ENCODE data around the gene C1orf167. TPM values are rescaled to one million over a fixed set of nuclear protein-coding genes. Genes with fewer than 3 reads are reported as not detected.

The C1orf167 gene
- total RNA-seq, 1 donor from 2014 or later: not detected

DNA sequence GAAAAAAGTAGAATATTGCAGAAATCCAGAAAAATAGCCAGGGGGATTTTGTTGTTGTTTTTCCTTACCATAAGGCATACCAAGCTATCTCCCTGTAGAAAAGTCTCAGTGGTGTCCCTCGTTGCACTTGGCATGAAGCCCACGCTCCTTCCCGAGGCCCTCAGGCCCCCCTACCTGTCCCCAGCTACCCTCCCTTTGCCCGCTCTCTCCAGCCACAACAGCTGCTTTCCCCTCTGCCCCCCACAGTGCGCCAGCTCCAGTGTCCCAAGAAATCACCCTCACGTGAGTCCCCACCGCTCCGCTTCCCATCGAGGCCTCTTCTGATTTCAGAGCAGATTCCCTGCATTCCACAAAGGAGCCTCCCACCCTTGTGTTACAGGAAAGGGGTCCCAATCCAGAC lies 17.7 kb upstream of the C1orf167 start:
- no peaks in the 10 kb centered on the region for H3K4me1 Mint-ChIP-seq (ENCODE audit: low read depth)
- peaks cover 6% of the 10 kb centered on the region for H3K36me3 Mint-ChIP-seq (ENCODE audit: low read depth)
- H3K27me3 Mint-ChIP-seq (ENCODE audit: low read depth): no peaks in the 10 kb centered on the region
- H3K9me3 Mint-ChIP-seq (ENCODE audit: low read depth): no peaks in the 10 kb centered on the region
- no peak for DNase-seq (ENCODE audit: low spot score)
- TF ChIP-seq, protein P1, sequence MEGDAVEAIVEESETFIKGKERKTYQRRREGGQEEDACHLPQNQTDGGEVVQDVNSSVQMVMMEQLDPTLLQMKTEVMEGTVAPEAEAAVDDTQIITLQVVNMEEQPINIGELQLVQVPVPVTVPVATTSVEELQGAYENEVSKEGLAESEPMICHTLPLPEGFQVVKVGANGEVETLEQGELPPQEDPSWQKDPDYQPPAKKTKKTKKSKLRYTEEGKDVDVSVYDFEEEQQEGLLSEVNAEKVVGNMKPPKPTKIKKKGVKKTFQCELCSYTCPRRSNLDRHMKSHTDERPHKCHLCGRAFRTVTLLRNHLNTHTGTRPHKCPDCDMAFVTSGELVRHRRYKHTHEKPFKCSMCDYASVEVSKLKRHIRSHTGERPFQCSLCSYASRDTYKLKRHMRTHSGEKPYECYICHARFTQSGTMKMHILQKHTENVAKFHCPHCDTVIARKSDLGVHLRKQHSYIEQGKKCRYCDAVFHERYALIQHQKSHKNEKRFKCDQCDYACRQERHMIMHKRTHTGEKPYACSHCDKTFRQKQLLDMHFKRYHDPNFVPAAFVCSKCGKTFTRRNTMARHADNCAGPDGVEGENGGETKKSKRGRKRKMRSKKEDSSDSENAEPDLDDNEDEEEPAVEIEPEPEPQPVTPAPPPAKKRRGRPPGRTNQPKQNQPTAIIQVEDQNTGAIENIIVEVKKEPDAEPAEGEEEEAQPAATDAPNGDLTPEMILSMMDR (IDR thresholded peaks at IDR 0.05): no peak
- no peak overlapping the region for H3K27ac Mint-ChIP-seq (ENCODE audit: unreplicated experiment)
- H3K4me3 Mint-ChIP-seq (ENCODE audit: unreplicated experiment): no peak overlapping the region

DNA sequence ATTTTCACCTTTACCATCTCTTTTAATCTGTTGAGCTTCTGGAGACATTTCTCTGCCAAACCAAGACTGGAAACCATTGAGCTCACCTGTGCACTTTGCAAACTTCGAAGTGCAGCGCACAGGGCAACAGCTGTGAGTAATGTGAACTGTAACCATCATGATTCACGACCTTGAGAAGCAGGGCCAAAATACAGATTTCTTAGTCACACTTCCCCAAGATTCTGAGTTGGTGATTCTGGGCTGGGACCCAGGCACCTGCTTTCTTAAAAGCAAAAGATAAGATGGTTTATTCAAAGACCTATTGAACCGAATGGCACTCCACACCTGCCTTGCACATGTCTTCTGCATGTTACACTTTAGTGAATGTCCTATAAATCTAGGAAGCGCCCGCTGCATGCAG lies 15.9 kb upstream of the C1orf167 start:
- TF ChIP-seq, protein P1 (IDR thresholded peaks at IDR 0.05): no peak
- Mint-ChIP-seq H3K4me1 (ENCODE audit: low read depth) (no peaks in the 10 kb centered on the region), H3K36me3 (ENCODE audit: low read depth) (peaks cover 12% of the 10 kb centered on the region), H3K9me3 (ENCODE audit: low read depth) (no peaks in the 10 kb centered on the region), H3K27ac (ENCODE audit: unreplicated experiment) (no peak overlapping the region), H3K27me3 (ENCODE audit: low read depth) (no peaks in the 10 kb centered on the region), H3K4me3 (ENCODE audit: unreplicated experiment) (no peak overlapping the region)
- DNase-seq (ENCODE audit: low spot score): no peak

DNA sequence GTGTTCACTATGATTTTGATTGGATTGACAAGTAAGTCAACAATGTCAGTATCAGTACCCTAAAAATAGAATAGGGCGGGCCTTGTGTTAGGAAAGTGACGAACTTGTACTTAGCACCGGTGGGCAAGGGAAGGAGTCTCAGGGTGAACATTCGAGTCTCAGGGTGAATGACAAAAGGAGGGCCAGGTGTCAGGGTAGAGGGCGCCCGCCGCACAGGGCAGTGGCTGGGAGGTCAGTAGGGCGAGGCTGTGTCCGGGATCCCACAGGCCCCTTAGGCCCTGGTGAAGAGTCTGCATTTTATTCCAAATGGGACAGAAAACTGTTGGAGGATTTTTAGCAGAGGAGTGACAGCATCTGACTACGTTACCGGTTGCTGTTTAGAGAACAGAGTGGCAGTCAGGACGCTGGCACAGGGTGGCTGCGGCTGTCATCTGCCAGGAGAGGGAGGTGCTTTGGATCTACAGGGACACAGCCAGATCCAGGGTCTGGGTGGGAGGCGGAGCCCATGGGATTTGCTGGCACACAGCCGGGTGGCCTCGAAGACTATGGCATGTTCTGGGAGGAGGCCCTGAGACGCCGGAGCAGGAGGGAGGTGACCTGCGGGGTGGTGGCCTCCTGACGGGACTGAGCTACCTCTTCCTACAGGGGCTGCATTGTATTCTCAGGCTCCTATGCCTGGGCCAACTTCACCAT lies 15.1 kb upstream of the C1orf167 start:
- Mint-ChIP-seq H3K36me3 (ENCODE audit: low read depth) (peaks cover 12% of the 10 kb centered on the region), H3K27ac (ENCODE audit: unreplicated experiment) (no peak overlapping the region), H3K4me3 (ENCODE audit: unreplicated experiment) (no peak overlapping the region), H3K9me3 (ENCODE audit: low read depth) (no peaks in the 10 kb centered on the region), H3K4me1 (ENCODE audit: low read depth) (peaks cover 2% of the 10 kb centered on the region), H3K27me3 (ENCODE audit: low read depth) (no peaks in the 10 kb centered on the region)
- TF ChIP-seq, protein P1 (IDR thresholded peaks at IDR 0.05): no peak
- DNase-seq (ENCODE audit: low spot score): no peak

DNA sequence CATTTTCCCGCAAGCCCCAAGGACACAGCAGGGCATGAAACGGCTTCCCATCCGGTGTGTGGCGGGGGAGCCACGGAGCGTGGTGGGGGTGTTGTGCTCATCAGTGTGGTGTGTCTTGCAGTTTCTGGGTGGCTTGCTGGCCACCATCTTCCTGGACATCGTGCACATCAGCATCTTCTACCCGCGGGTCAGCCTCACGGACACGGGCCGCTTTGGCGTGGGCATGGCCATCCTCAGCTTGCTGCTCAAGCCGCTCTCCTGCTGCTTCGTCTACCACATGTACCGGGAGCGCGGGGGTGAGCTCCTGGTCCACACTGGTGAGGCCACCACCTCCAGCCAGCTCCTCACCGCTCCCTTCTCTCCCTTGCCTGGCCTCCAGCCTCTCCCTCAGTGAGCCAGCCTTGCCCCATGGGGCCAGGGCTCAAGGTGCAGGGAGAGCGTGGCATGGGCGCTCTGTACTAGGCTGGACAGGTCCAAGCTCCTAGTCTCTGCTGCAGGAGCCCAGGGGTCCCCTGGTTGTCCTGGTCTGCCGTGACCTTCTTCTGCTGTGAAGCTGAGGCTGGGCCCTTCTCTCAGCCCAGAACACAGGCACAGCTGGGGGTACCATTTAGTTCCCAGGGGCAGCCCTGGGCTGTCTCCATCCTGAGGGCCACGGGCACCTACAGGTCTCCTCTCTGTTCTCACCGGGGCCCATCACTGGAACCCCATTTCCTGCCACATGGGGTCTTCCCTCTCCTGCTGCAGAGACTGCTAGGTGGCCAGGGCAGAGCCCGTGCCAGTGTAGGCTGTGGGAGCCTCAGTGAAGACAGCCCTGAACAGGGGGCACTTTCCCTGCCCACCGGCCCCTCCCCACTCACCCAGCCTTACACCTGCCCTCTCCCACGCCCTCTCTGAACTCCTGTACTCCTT lies 13.4 kb upstream of the C1orf167 start:
- Mint-ChIP-seq H3K4me3 (ENCODE audit: unreplicated experiment) (no peak overlapping the region), H3K4me1 (ENCODE audit: low read depth) (peaks cover 11% of the 10 kb centered on the region), H3K36me3 (ENCODE audit: low read depth) (peaks cover 12% of the 10 kb centered on the region), H3K9me3 (ENCODE audit: low read depth) (no peaks in the 10 kb centered on the region), H3K27ac (ENCODE audit: unreplicated experiment) (no peak overlapping the region), H3K27me3 (ENCODE audit: low read depth) (no peaks in the 10 kb centered on the region)
- no peak for DNase-seq (ENCODE audit: low spot score)
- TF ChIP-seq, protein P1 (IDR thresholded peaks at IDR 0.05): no peak

DNA sequence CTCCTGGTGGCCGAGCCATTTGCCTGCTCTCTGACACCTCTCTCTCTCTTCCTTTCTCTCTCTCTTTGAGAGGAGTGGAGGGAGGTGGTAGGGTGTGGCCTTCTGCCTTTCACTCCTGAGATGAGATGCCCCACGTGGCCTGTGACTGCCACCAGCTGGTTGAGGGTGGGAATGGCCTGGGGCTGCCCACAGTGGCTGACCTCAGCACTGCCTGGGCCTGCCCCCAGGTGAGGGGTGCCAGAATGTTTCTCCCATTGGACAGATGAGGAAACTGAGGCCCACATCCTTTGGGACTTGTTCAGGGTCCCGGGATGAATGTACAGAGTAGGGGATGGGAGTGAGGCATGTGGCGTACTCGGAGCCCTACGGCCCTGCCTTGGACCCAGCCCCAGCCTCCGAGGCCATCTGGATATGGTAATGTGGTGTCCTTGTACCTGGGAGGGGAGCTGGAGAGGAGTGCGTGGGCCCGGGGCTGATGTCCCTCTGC lies 12.7 kb upstream of the C1orf167 start:
- DNase-seq (ENCODE audit: low spot score): no peak
- H3K36me3 Mint-ChIP-seq (ENCODE audit: low read depth): peaks cover 12% of the 10 kb centered on the region
- no peaks in the 10 kb centered on the region for H3K9me3 Mint-ChIP-seq (ENCODE audit: low read depth)
- no peaks in the 10 kb centered on the region for H3K27me3 Mint-ChIP-seq (ENCODE audit: low read depth)
- H3K27ac Mint-ChIP-seq (ENCODE audit: unreplicated experiment): no peak overlapping the region
- H3K4me1 Mint-ChIP-seq (ENCODE audit: low read depth): peaks cover 16% of the 10 kb centered on the region
- H3K4me3 Mint-ChIP-seq (ENCODE audit: unreplicated experiment): no peak overlapping the region
- TF ChIP-seq, protein P1 (IDR thresholded peaks at IDR 0.05): peak; percentile 49
